Putamen (tissue), 1 donor: ENCODE measurements around the gene AK2.

Source experiments
- DNase-seq: peaks from one replicate; pipeline ENCODE4 v3.0.0-alpha.2; 2016; ENCODE audit warnings: low spot score

Gene AK2

GRCh38 chr1:32971576-32971975, 65.1 kb downstream of the AK2 start:
- DNase-seq = no peak

- no peak for DNase-seq
Observed at GRCh38 chr1:32971156-32971555, 65.5 kb downstream of the AK2 start.

GRCh38 chr1:32969566-32969965, 67.1 kb downstream of the AK2 start:
- DNase-seq = no peak

- DNase-seq = no peak
Observed at GRCh38 chr1:32967888-32968568, 68.7 kb downstream of the AK2 start.

- DNase-seq = no peak
Observed at GRCh38 chr1:32966900-32967299, 69.8 kb downstream of the AK2 start.

GRCh38 chr1:32965251-32965747, 71.4 kb downstream of the AK2 start:
- DNase-seq = no peak

- DNase-seq = peak; percentile 94
Observed at GRCh38 chr1:32964461-32965250, 72.0 kb downstream of the AK2 start, which contains the start of gene RNF19B. TSS of gene RNF19B (minus strand) at chr1:32964809. CDS start at chr1:32964685, 124 bp downstream.

GRCh38 chr1:32963746-32964460, 72.8 kb downstream of the AK2 start:
- no peak for DNase-seq

GRCh38 chr1:32962248-32962896, 74.3 kb downstream of the AK2 start:
- DNase-seq = no peak

GRCh38 chr1:32960819-32961355, 75.8 kb downstream of the AK2 start:
- DNase-seq = no peak

- DNase-seq = no peak
Observed at GRCh38 chr1:32960342-32960741, 76.3 kb downstream of the AK2 start.

GRCh38 chr1:32958827-32959226, 77.9 kb downstream of the AK2 start:
- DNase-seq = no peak
